Loucy (cell line): ENCODE measurements around the gene MYO1A.

ENCODE experiments used
- H2AFZ ChIP-seq: fragments of 200-600 bp; sonication (generic); 2 replicates; pipeline ENCODE4 v1.6.0; 2016; ENCODE audit warnings: antibody characterized with exemption, mild to moderate bottlenecking, low read length, moderate library complexity
- H3F3A ChIP-seq: fragments of 200-600 bp; 2 replicates; pipeline ENCODE4 v1.6.0; 2016; ENCODE audit warnings: antibody characterized with exemption, low read depth, mild to moderate bottlenecking
- H3K27me3 ChIP-seq: fragments of 200-600 bp; sonication (generic); 2 replicates; pipeline ENCODE4 v1.6.1; 2014; ENCODE audit warnings: low read length, mild to moderate bottlenecking; ENCODE audit not compliant: insufficient read depth, poor library complexity, severe bottlenecking
- H3K36me3 ChIP-seq: fragments of 200-600 bp; sonication (generic); 2 replicates; pipeline ENCODE4 v1.6.1; 2016; ENCODE audit warnings: low read length; ENCODE audit not compliant: insufficient read depth
- H3K4me1 ChIP-seq: fragments of 200-600 bp; sonication (generic); 2 replicates; pipeline ENCODE4 v1.5.1; 2014; ENCODE audit warnings: low read length, mild to moderate bottlenecking; ENCODE audit not compliant: insufficient read depth, poor library complexity, severe bottlenecking
- H3K4me2 ChIP-seq: fragments of 200-600 bp; sonication (generic); 2 replicates; pipeline ENCODE4 v1.6.0; 2014; ENCODE audit warnings: antibody characterized with exemption, low read length, low read depth, mild to moderate bottlenecking; ENCODE audit not compliant: poor library complexity, severe bottlenecking
- H3K4me3 ChIP-seq: fragments of 200-600 bp; sonication (generic); 2 replicates; pipeline ENCODE4 v1.5.1; 2014; ENCODE audit warnings: low read length, mild to moderate bottlenecking, mixed read lengths; ENCODE audit not compliant: poor library complexity, severe bottlenecking
- H3K79me2 ChIP-seq: fragments of 200-600 bp; sonication (generic); 2 replicates; pipeline ENCODE4 v1.6.1; 2014; ENCODE audit warnings: low read length; ENCODE audit not compliant: insufficient read depth
- H3K9ac ChIP-seq: fragments of 200-600 bp; sonication (generic); 2 replicates; pipeline ENCODE4 v1.6.0; 2014; ENCODE audit warnings: mild to moderate bottlenecking, low read depth, low read length, moderate library complexity; ENCODE audit not compliant: poor library complexity, severe bottlenecking
- H3K9me2 ChIP-seq: fragments of 200-600 bp; sonication (generic); replicated peaks from 2 replicates; pipeline ENCODE4 v1.6.1; 2016; ENCODE audit warnings: low read depth, low read length, mixed read lengths
- H3K9me3 ChIP-seq: fragments of 200-600 bp; sonication (generic); 2 replicates; pipeline ENCODE4 v1.6.1; 2014; ENCODE audit warnings: mild to moderate bottlenecking, antibody characterized with exemption, low read length, low read depth; ENCODE audit not compliant: insufficient read depth
- H4K20me1 ChIP-seq: fragments of 200-600 bp; sonication (generic); 2 replicates; pipeline ENCODE4 v1.6.0; 2014; ENCODE audit warnings: antibody characterized with exemption, low read length, mild to moderate bottlenecking; ENCODE audit not compliant: insufficient read depth, poor library complexity, severe bottlenecking
- CTCF ChIP-seq: fragments of 200-600 bp; sonication (generic); conservative IDR thresholded peaks from 2 replicates; pipeline ENCODE4 v1.5.1; 2014; ENCODE audit warnings: mild to moderate bottlenecking, antibody characterized with exemption, low read length
- EZH2phosphoT487 ChIP-seq: fragments of 200-600 bp; IDR thresholded peaks from 2 replicates; pipeline ENCODE4 v1.6.1; 2018; ENCODE audit warnings: antibody characterized with exemption, mild to moderate bottlenecking, moderate library complexity, borderline replicate concordance

The MYO1A gene

GRCh38 chr12:56980941-56981530, 68.9 kb downstream of the MYO1A start:
- Histone ChIP-seq H3K4me2 (no peak overlapping the region), H3K9me2 (no peaks in the 10 kb centered on the region), H2AFZ (no peak overlapping the region), H3F3A (no peaks in the 10 kb centered on the region), H3K27me3 (no peaks in the 10 kb centered on the region), H3K4me1 (no peaks in the 10 kb centered on the region), H3K36me3 (no peaks in the 10 kb centered on the region), H3K79me2 (no peaks in the 10 kb centered on the region), H3K9ac (no peak overlapping the region), H3K4me3 (no peak overlapping the region), H4K20me1 (no peaks in the 10 kb centered on the region), H3K9me3 (no peaks in the 10 kb centered on the region)
- TF ChIP-seq CTCF (no peak), EZH2phosphoT487 (no peak)

- H3K79me2 ChIP-seq = no peaks in the 10 kb centered on the region
- no peak overlapping the region for H2AFZ ChIP-seq
- H3K27me3 ChIP-seq = no peaks in the 10 kb centered on the region
- no peaks in the 10 kb centered on the region for H3K4me1 ChIP-seq
- H3K4me3 ChIP-seq = no peak overlapping the region
- H3K9me2 ChIP-seq = no peaks in the 10 kb centered on the region
- TF ChIP-seq CTCF (no peak), EZH2phosphoT487 (no peak)
- no peaks in the 10 kb centered on the region for H3F3A ChIP-seq
- H3K4me2 ChIP-seq = no peak overlapping the region
- no peaks in the 10 kb centered on the region for H3K36me3 ChIP-seq
- no peak overlapping the region for H3K9ac ChIP-seq
- no peaks in the 10 kb centered on the region for H3K9me3 ChIP-seq
- no peaks in the 10 kb centered on the region for H4K20me1 ChIP-seq
Measured at GRCh38 chr12:56980268-56980667, 69.7 kb downstream of the MYO1A start.

- no peaks in the 10 kb centered on the region for H3K27me3 ChIP-seq
- no peak overlapping the region for H2AFZ ChIP-seq
- H3K79me2 ChIP-seq = no peaks in the 10 kb centered on the region
- no peak overlapping the region for H3K4me3 ChIP-seq
- no peak overlapping the region for H3K9ac ChIP-seq
- H3K9me3 ChIP-seq = no peaks in the 10 kb centered on the region
- H4K20me1 ChIP-seq = no peaks in the 10 kb centered on the region
- no peaks in the 10 kb centered on the region for H3K9me2 ChIP-seq
- no peaks in the 10 kb centered on the region for H3K36me3 ChIP-seq
- no peak for TF ChIP-seq CTCF
- TF ChIP-seq EZH2phosphoT487 = no peak
- H3K4me1 ChIP-seq = no peaks in the 10 kb centered on the region
- no peaks in the 10 kb centered on the region for H3F3A ChIP-seq
- no peak overlapping the region for H3K4me2 ChIP-seq
Measured at GRCh38 chr12:56979628-56980027, 70.3 kb downstream of the MYO1A start.
